ENCODE results near the gene ZNF362. TPM values are rescaled to one million over a fixed set of nuclear protein-coding genes. Genes with fewer than 3 reads are reported as not detected.

The ZNF362 gene
- polyA plus RNA-seq, 1 of the 3 experiments (the other 2 are of a cell fraction), result 17.1 TPM

- ChIA-PET POLR2A (no interaction called here), CTCF (interaction anchor here (0.6 to 1.1 kb wide), 4 partner anchors 25 to 1571 kb away, joined by 3 to 5 read pairs (median 3); no protein-coding TSS in a partner anchor)
- Histone ChIP-seq H4K20me1 (ENCODE audit: insufficient read depth) (peaks cover 79% of the 10 kb centered on the region), H3K9me2 (no peaks in the 10 kb centered on the region), H3K9me3 (no peaks in the 10 kb centered on the region), H3K4me3 (ENCODE audit: low read depth in 2 of 2, low read length in 1 of 2) (peak overlapping the region in 1 of 2 experiments; percentile 17; a peak in 2 of 4 replicates), H3K4me1 (ENCODE audit: control insufficient read depth in 1 of 2, insufficient read depth in 2 of 2, low read depth in 1 of 2, low read length in 1 of 2) (peaks cover 62 to 90% of the 10 kb centered on the region in 2 experiments), H3K4me2 (peak overlapping the region; percentile 71), H3F3A (replicated peaks; ENCODE audit: insufficient read depth) (peaks cover 57% of the 10 kb centered on the region), H3K27me3 (ENCODE audit: insufficient read depth) (no peaks in the 10 kb centered on the region), H3K36me3 (replicated peaks in 1 of 2; ENCODE audit: control insufficient read depth in 1 of 2, insufficient read depth in 2 of 2, low read length in 1 of 2) (peaks cover 52 to 53% of the 10 kb centered on the region in 2 experiments), H3K9ac (peak overlapping the region; percentile 29; the same call in 1 of the 2 replicates), H3K27ac (ENCODE audit: low read depth in 2 of 2, low read length in 1 of 2) (peak overlapping the region; percentile 39 to 97), H2AFZ (ENCODE audit: low read depth) (no peak overlapping the region), H3K79me2 (ENCODE audit: insufficient read depth) (peaks cover 98% of the 10 kb centered on the region)
- 34% methylated on average over 6 of the region's 7 CpGs for WGBS (ENCODE audit: low lambda C conversion rate)
- DNase-seq, result no peak
- TF ChIP-seq MEF2A (IDR thresholded peaks at IDR 0.05; ENCODE audit: borderline replicate concordance, low read depth) (no peak), EP300 (IDR thresholded peaks at IDR 0.05; ENCODE audit: borderline replicate concordance in 1 of 2, low read depth in 1 of 2, low read length in 1 of 2) (peak in 1 of 2 experiments; percentile 65; a peak in 1 of 4 replicates), PBX3 (IDR thresholded peaks at IDR 0.05) (peak; percentile 72), NFIC (IDR thresholded peaks at IDR 0.05; ENCODE audit: borderline replicate concordance) (peak; percentile 66), FOSL2 (IDR thresholded peaks at IDR 0.05; ENCODE audit: borderline replicate concordance, low read depth) (peak; percentile 76; the same call in 1 of the 2 replicates), FOXM1 (IDR thresholded peaks at IDR 0.05; ENCODE audit: low read depth) (no peak), SMC3 (IDR thresholded peaks at IDR 0.05; ENCODE audit: low read depth, low read length) (no peak), GATA2 (CRISPR knock-in tag; IDR thresholded peaks at IDR 0.05) (no peak), REST (IDR thresholded peaks at IDR 0.05; ENCODE audit: low read depth, low read length) (no peak), MXI1 (IDR thresholded peaks at IDR 0.05; ENCODE audit: low read depth, low read length) (0 out of 2 replicates have a peak, but pooled peaks have one; percentile 21), JUND (IDR thresholded peaks at IDR 0.05) (peak; percentile 62), ELF1 (IDR thresholded peaks at IDR 0.05) (peak; percentile 28; the same call in 1 of the 2 replicates), POLR2AphosphoS5 (IDR thresholded peaks at IDR 0.05; ENCODE audit: low read depth, low read length) (peak; percentile 52), TCF12 (IDR thresholded peaks at IDR 0.05) (peak; percentile 89), RXRA (IDR thresholded peaks at IDR 0.05; ENCODE audit: borderline replicate concordance, low read depth) (peak; percentile 29; the same call in 1 of the 2 replicates), TEAD4 (IDR thresholded peaks at IDR 0.05; ENCODE audit: borderline replicate concordance, insufficient read depth) (peak; percentile 64; the same call in 1 of the 2 replicates), CHD2 (IDR thresholded peaks at IDR 0.05; ENCODE audit: low read length, partially characterized antibody) (peak; percentile 34), YY1 (IDR thresholded peaks at IDR 0.05; ENCODE audit: low read depth) (peak; percentile 83; the same call in 1 of the 2 replicates), NRF1 (IDR thresholded peaks at IDR 0.05; ENCODE audit: low read depth, low read length) (no peak), SIN3A (IDR thresholded peaks at IDR 0.05; ENCODE audit: borderline replicate concordance, low read depth, low read length) (peak; percentile 95), MAX (IDR thresholded peaks at IDR 0.05; ENCODE audit: low read depth) (peak; percentile 87)
These were observed 85.9 kb downstream of the ZNF362 start for GRCh38 chr1:33342041-33342723.

Measured in SK-N-SH (cell line).